Karpas-422 (cell line): ENCODE results near the gene GIN1. TPM values are rescaled to one million over a fixed set of nuclear protein-coding genes. Genes with fewer than 3 reads are reported as not detected.

Experiments used
- DNase-seq: peaks from one replicate; pipeline ENCODE4 v3.0.0-alpha.2; 2015
- H2AFZ ChIP-seq: fragments of 200-600 bp; sonication (generic); 2 replicates; pipeline ENCODE4 v1.6.1; 2014; ENCODE audit warnings: antibody characterized with exemption, low read length, mixed read lengths
- H3K27ac ChIP-seq: fragments of 200-600 bp; sonication (generic); 2 replicates; pipeline ENCODE4 v1.5.1; 2014; ENCODE audit warnings: mild to moderate bottlenecking, low read length, moderate library complexity
- H3K27me3 ChIP-seq: fragments of 200-600 bp; sonication (generic); 2 replicates; pipeline ENCODE4 v1.6.1; 2014; ENCODE audit warnings: low read length, mixed read lengths
- H3K36me3 ChIP-seq: fragments of 200-600 bp; sonication (generic); 2 replicates; pipeline ENCODE4 v1.6.1; 2014; ENCODE audit warnings: low read length, mixed read lengths; ENCODE audit not compliant: insufficient read depth
- H3K4me1 ChIP-seq: fragments of 200-600 bp; sonication (generic); 2 replicates; pipeline ENCODE4 v1.6.1; 2014; ENCODE audit warnings: mild to moderate bottlenecking, low read length, mixed read lengths
- H3K4me2 ChIP-seq: fragments of 200-600 bp; sonication (generic); 2 replicates; pipeline ENCODE4 v1.6.1; 2014; ENCODE audit warnings: low read length, low read depth, mild to moderate bottlenecking; ENCODE audit not compliant: poor library complexity, severe bottlenecking
- H3K4me3 ChIP-seq: fragments of 200-600 bp; sonication (generic); 2 replicates; pipeline ENCODE4 v1.5.1; 2014; ENCODE audit warnings: mild to moderate bottlenecking, antibody characterized with exemption, low read length, mixed read lengths
- H3K79me2 ChIP-seq: fragments of 200-600 bp; sonication (generic); 2 replicates; pipeline ENCODE4 v1.6.1; 2014; ENCODE audit warnings: mild to moderate bottlenecking, low read length, mixed read lengths
- H3K9ac ChIP-seq: fragments of 200-600 bp; sonication (generic); 2 replicates; pipeline ENCODE4 v1.6.0; 2014; ENCODE audit warnings: low read length
- H3K9me2 ChIP-seq: fragments of 200-600 bp; sonication (generic), shearing (Covaris generic); replicated peaks from 2 replicates; pipeline ENCODE4 v1.6.0; 2014; ENCODE audit warnings: mild to moderate bottlenecking, low read length, moderate library complexity; ENCODE audit not compliant: insufficient read depth
- H3K9me3 ChIP-seq: fragments of 300-700, 200-600 bp; sonication (generic); 2 replicates; pipeline ENCODE4 v1.6.1; 2014; ENCODE audit warnings: low read length, mixed read lengths
- H4K20me1 ChIP-seq: fragments of 200-600 bp; sonication (generic); 2 replicates; pipeline ENCODE4 v1.6.1; 2014; ENCODE audit warnings: mild to moderate bottlenecking, antibody characterized with exemption, low read length, low read depth; ENCODE audit not compliant: insufficient read depth
- total RNA-seq: library from RNA; depleted of rRNA; stranded (reverse); fragments of >200 nt; shearing (Covaris generic); gene quantifications from 2 replicates; pipeline ENCODE4 v1.2.3, GENCODE V29; 2014; ENCODE audit warnings: low replicate concordance

GIN1 gene
- total RNA-seq, 1 experiment from 2014 or later: 6.7 TPM

GRCh38 chr5:103135461-103135860, 15.5 kb upstream of the GIN1 start:
- Histone ChIP-seq H3K4me2 (no peak overlapping the region), H3K4me3 (no peak overlapping the region), H3K36me3 (peaks cover 23% of the 10 kb centered on the region), H3K27me3 (no peaks in the 10 kb centered on the region), H3K4me1 (no peaks in the 10 kb centered on the region), H3K9me3 (no peaks in the 10 kb centered on the region), H2AFZ (no peak overlapping the region), H3K79me2 (peaks cover 35% of the 10 kb centered on the region), H3K27ac (no peak overlapping the region), H3K9me2 (no peaks in the 10 kb centered on the region), H4K20me1 (no peaks in the 10 kb centered on the region), H3K9ac (no peak overlapping the region)
- no peak for DNase-seq

GRCh38 chr5:103133231-103133630, 13.3 kb upstream of the GIN1 start:
- Histone ChIP-seq H3K79me2 (peaks cover 57% of the 10 kb centered on the region), H3K9ac (no peak overlapping the region), H4K20me1 (no peaks in the 10 kb centered on the region), H3K9me2 (no peaks in the 10 kb centered on the region), H3K4me1 (no peaks in the 10 kb centered on the region), H2AFZ (no peak overlapping the region), H3K27ac (no peak overlapping the region), H3K36me3 (peaks cover 20% of the 10 kb centered on the region; the same call in 1 of the 2 replicates), H3K4me3 (no peak overlapping the region), H3K4me2 (no peak overlapping the region), H3K9me3 (no peaks in the 10 kb centered on the region), H3K27me3 (no peaks in the 10 kb centered on the region)
- DNase-seq: no peak

GRCh38 chr5:103132684-103133083, 12.7 kb upstream of the GIN1 start:
- no peak overlapping the region for H3K4me3 ChIP-seq
- no peaks in the 10 kb centered on the region for H4K20me1 ChIP-seq
- H2AFZ ChIP-seq: no peak overlapping the region
- H3K4me2 ChIP-seq: no peak overlapping the region
- no peaks in the 10 kb centered on the region for H3K4me1 ChIP-seq
- H3K9me2 ChIP-seq: no peaks in the 10 kb centered on the region
- peaks cover 20% of the 10 kb centered on the region; the same call in 1 of the 2 replicates for H3K36me3 ChIP-seq
- H3K79me2 ChIP-seq: peaks cover 62% of the 10 kb centered on the region
- no peak overlapping the region for H3K27ac ChIP-seq
- no peak overlapping the region for H3K9ac ChIP-seq
- no peaks in the 10 kb centered on the region for H3K9me3 ChIP-seq
- H3K27me3 ChIP-seq: no peaks in the 10 kb centered on the region
- no peak for DNase-seq

GRCh38 chr5:103128202-103128601, 8.3 kb upstream of the GIN1 start:
- Histone ChIP-seq H2AFZ (no peak overlapping the region), H3K9ac (no peak overlapping the region), H3K4me3 (no peak overlapping the region), H3K4me1 (peaks cover 4% of the 10 kb centered on the region), H3K36me3 (peaks cover 11% of the 10 kb centered on the region), H3K4me2 (no peak overlapping the region), H3K9me2 (no peaks in the 10 kb centered on the region), H3K79me2 (peaks cover 90% of the 10 kb centered on the region), H3K27ac (no peak overlapping the region), H3K27me3 (no peaks in the 10 kb centered on the region), H4K20me1 (no peaks in the 10 kb centered on the region), H3K9me3 (no peaks in the 10 kb centered on the region)
- DNase-seq: no peak

- H3K4me3 ChIP-seq: no peak overlapping the region
- H3K9ac ChIP-seq: no peak overlapping the region
- H3K27ac ChIP-seq: no peak overlapping the region
- no peak overlapping the region for H3K4me2 ChIP-seq
- DNase-seq: no peak
- no peaks in the 10 kb centered on the region for H4K20me1 ChIP-seq
- no peaks in the 10 kb centered on the region for H3K9me2 ChIP-seq
- no peaks in the 10 kb centered on the region for H3K9me3 ChIP-seq
- peaks cover 13% of the 10 kb centered on the region for H3K4me1 ChIP-seq
- no peak overlapping the region for H2AFZ ChIP-seq
- H3K79me2 ChIP-seq: peaks cover 92% of the 10 kb centered on the region
- H3K36me3 ChIP-seq: peaks cover 19% of the 10 kb centered on the region
- no peaks in the 10 kb centered on the region for H3K27me3 ChIP-seq
Observed at GRCh38 chr5:103127292-103127817, 7.4 kb upstream of the GIN1 start.

- H3K9ac ChIP-seq: no peak overlapping the region
- H3K4me2 ChIP-seq: no peak overlapping the region
- no peaks in the 10 kb centered on the region for H4K20me1 ChIP-seq
- no peaks in the 10 kb centered on the region for H3K9me3 ChIP-seq
- H3K79me2 ChIP-seq: peaks cover 99% of the 10 kb centered on the region
- no peak for DNase-seq
- H3K27me3 ChIP-seq: no peaks in the 10 kb centered on the region
- peaks cover 19% of the 10 kb centered on the region for H3K36me3 ChIP-seq
- H3K4me3 ChIP-seq: no peak overlapping the region
- no peaks in the 10 kb centered on the region for H3K9me2 ChIP-seq
- no peak overlapping the region for H2AFZ ChIP-seq
- peaks cover 20% of the 10 kb centered on the region for H3K4me1 ChIP-seq
- no peak overlapping the region for H3K27ac ChIP-seq
Observed at GRCh38 chr5:103126557-103126956, 6.6 kb upstream of the GIN1 start.

- no peak for DNase-seq
- H3K4me1 ChIP-seq: peaks cover 37% of the 10 kb centered on the region
- H3K9me2 ChIP-seq: no peaks in the 10 kb centered on the region
- no peaks in the 10 kb centered on the region for H4K20me1 ChIP-seq
- no peak overlapping the region for H3K27ac ChIP-seq
- H3K79me2 ChIP-seq: peaks cover 87% of the 10 kb centered on the region
- H3K9me3 ChIP-seq: no peaks in the 10 kb centered on the region
- no peaks in the 10 kb centered on the region for H3K27me3 ChIP-seq
- no peak overlapping the region for H2AFZ ChIP-seq
- peak overlapping the region; percentile 93 for H3K4me3 ChIP-seq
- peaks cover 16% of the 10 kb centered on the region for H3K36me3 ChIP-seq
- peak overlapping the region; percentile 82 for H3K4me2 ChIP-seq
- H3K9ac ChIP-seq: no peak overlapping the region
Observed at GRCh38 chr5:103122242-103122641, 2.3 kb upstream of the GIN1 start.

GRCh38 chr5:103120607-103121200, 766 bp upstream of the GIN1 start:
- Histone ChIP-seq H3K9me3 (no peaks in the 10 kb centered on the region), H2AFZ (peak overlapping the region; percentile 72; the same call in 1 of the 2 replicates), H3K36me3 (peaks cover 16% of the 10 kb centered on the region), H3K4me1 (peaks cover 37% of the 10 kb centered on the region), H3K9ac (peak overlapping the region; percentile 85), H3K27me3 (no peaks in the 10 kb centered on the region), H3K9me2 (no peaks in the 10 kb centered on the region), H3K27ac (peak overlapping the region; percentile 53), H4K20me1 (no peaks in the 10 kb centered on the region), H3K4me2 (peak overlapping the region; percentile 82), H3K4me3 (peak overlapping the region; percentile 93), H3K79me2 (peaks cover 81% of the 10 kb centered on the region)
- DNase-seq: peak; percentile 65
